BLaER1 treated with 17β-estradiol and CSF1 and Interleukin-3, amounts not matched to agents 10 nM and 100 nM (cell line): Measurements from ENCODE around the gene SLC38A2.

Experiments used
- H3K27ac ChIP-seq, 11 experiments: shearing (Covaris generic); formaldehyde crosslinking; 2 replicates each; pipeline ENCODE4 v1.8.1; 2022
- H3K27me3 ChIP-seq, 11 experiments: shearing (Covaris generic); formaldehyde crosslinking; 2 replicates each; pipeline ENCODE4 v1.8.1; 2022
- H3K36me3 ChIP-seq, 11 experiments: shearing (Covaris generic); formaldehyde crosslinking; 2 replicates each; pipeline ENCODE4 v1.8.1; 2022
- H3K4me1 ChIP-seq, 10 experiments: shearing (Covaris generic); formaldehyde crosslinking; 2 replicates each; pipeline ENCODE4 v1.8.1; 2022
- H3K4me2 ChIP-seq, 11 experiments: shearing (Covaris generic); formaldehyde crosslinking; 2 replicates each; pipeline ENCODE4 v1.8.1; 2022
- H3K4me3 ChIP-seq, 10 experiments: shearing (Covaris generic); formaldehyde crosslinking; 2 replicates each; pipeline ENCODE4 v1.8.1; 2022
- H3K9ac ChIP-seq, 11 experiments: shearing (Covaris generic); formaldehyde crosslinking; 2 replicates each; pipeline ENCODE4 v1.8.1; 2022
- H3K9me3 ChIP-seq, 11 experiments: shearing (Covaris generic); formaldehyde crosslinking; replicated peaks in 1 of 11; 2 replicates each; pipeline ENCODE4 v1.8.1; 2022
- H4K20me1 ChIP-seq, 11 experiments: shearing (Covaris generic); formaldehyde crosslinking; 2 replicates each; pipeline ENCODE4 v1.8.1; 2022
- Cebpa-rat ChIP-seq, 11 experiments: shearing (Covaris generic); IDR thresholded peaks; 2 replicates each; pipeline ENCODE4 v1.8.1; 2022

The SLC38A2 gene

GRCh38 chr12:46382964-46383653 lies 10.5 kb upstream of the SLC38A2 start:
- Histone ChIP-seq H3K27ac (peak overlapping the region; percentile 93 to 98 (median 96)), H3K9ac (peak overlapping the region; percentile 90 to 97 (median 93)), H3K9me3 (0 out of 22 replicates have a peak, but pooled peaks cover 0 to 4% (median 0%) of the 10 kb centered on the region in 11 experiments), H3K27me3 (no peaks in the 10 kb centered on the region), H3K36me3 (no peaks in the 10 kb centered on the region), H3K4me1 (peaks cover 46 to 55% (median 50%) of the 10 kb centered on the region in 10 experiments), H3K4me3 (peak overlapping the region; percentile 59 to 86 (median 75)), H4K20me1 (no peaks in the 10 kb centered on the region), H3K4me2 (peak overlapping the region; percentile 84 to 95 (median 89))
- no peak for TF ChIP-seq Cebpa-rat (IDR thresholded peaks at IDR 0.05)

GRCh38 chr12:46382408-46382963 lies 9.9 kb upstream of the SLC38A2 start:
- H3K4me2 ChIP-seq, result peak overlapping the region; percentile 76 to 88 (median 84)
- H3K27ac ChIP-seq, result peak overlapping the region; percentile 90 to 98 (median 96)
- peak overlapping the region; percentile 59 to 86 (median 75) for H3K4me3 ChIP-seq
- no peaks in the 10 kb centered on the region for H3K36me3 ChIP-seq
- H4K20me1 ChIP-seq, result no peaks in the 10 kb centered on the region
- H3K9ac ChIP-seq, result peak overlapping the region; percentile 90 to 97 (median 93)
- H3K4me1 ChIP-seq, result peaks cover 40 to 49% (median 44%) of the 10 kb centered on the region in 10 experiments
- no peaks in the 10 kb centered on the region for H3K27me3 ChIP-seq
- no peak for TF ChIP-seq Cebpa-rat (IDR thresholded peaks at IDR 0.05)
- H3K9me3 ChIP-seq, result 0 out of 22 replicates have a peak, but pooled peaks cover 0 to 4% (median 0%) of the 10 kb centered on the region in 11 experiments

- Histone ChIP-seq H3K4me3 (no peak overlapping the region), H3K4me2 (no peak overlapping the region), H3K36me3 (no peaks in the 10 kb centered on the region), H3K4me1 (peaks cover 24 to 33% (median 28%) of the 10 kb centered on the region in 10 experiments), H3K27ac (no peak overlapping the region), H3K9me3 (0 out of 22 replicates have a peak, but pooled peaks cover 0 to 4% (median 0%) of the 10 kb centered on the region in 11 experiments), H3K27me3 (no peaks in the 10 kb centered on the region), H4K20me1 (no peaks in the 10 kb centered on the region), H3K9ac (no peak overlapping the region)
- TF ChIP-seq Cebpa-rat (IDR thresholded peaks at IDR 0.05), result no peak
These were observed 8.3 kb upstream of the SLC38A2 start for GRCh38 chr12:46380881-46381280.

- no peaks in the 10 kb centered on the region for H3K27me3 ChIP-seq
- TF ChIP-seq Cebpa-rat (IDR thresholded peaks at IDR 0.05), result no peak
- H3K27ac ChIP-seq, result no peak overlapping the region
- H4K20me1 ChIP-seq, result no peaks in the 10 kb centered on the region
- no peak overlapping the region for H3K4me3 ChIP-seq
- H3K4me1 ChIP-seq, result peaks cover 17 to 26% (median 21%) of the 10 kb centered on the region in 10 experiments
- H3K36me3 ChIP-seq, result no peaks in the 10 kb centered on the region
- H3K9ac ChIP-seq, result no peak overlapping the region
- H3K4me2 ChIP-seq, result no peak overlapping the region
- H3K9me3 ChIP-seq, result 0 out of 22 replicates have a peak, but pooled peaks cover 0 to 4% (median 0%) of the 10 kb centered on the region in 11 experiments
These were observed 7.6 kb upstream of the SLC38A2 start for GRCh38 chr12:46380022-46380796.

- Histone ChIP-seq H3K9me3 (0 out of 22 replicates have a peak, but pooled peaks cover 0 to 4% (median 0%) of the 10 kb centered on the region in 11 experiments), H3K4me3 (no peak overlapping the region), H3K36me3 (no peaks in the 10 kb centered on the region), H3K27ac (no peak overlapping the region), H3K4me2 (no peak overlapping the region), H3K27me3 (no peaks in the 10 kb centered on the region), H3K9ac (no peak overlapping the region), H4K20me1 (no peaks in the 10 kb centered on the region), H3K4me1 (peaks cover 12 to 22% (median 18%) of the 10 kb centered on the region in 10 experiments)
- no peak for TF ChIP-seq Cebpa-rat (IDR thresholded peaks at IDR 0.05)
These were observed 6.8 kb upstream of the SLC38A2 start for GRCh38 chr12:46379352-46379751.

- no peak overlapping the region for H3K4me3 ChIP-seq
- no peak overlapping the region for H3K27ac ChIP-seq
- no peaks in the 10 kb centered on the region for H3K36me3 ChIP-seq
- no peaks in the 10 kb centered on the region for H3K27me3 ChIP-seq
- 0 out of 22 replicates have a peak, but pooled peaks cover 0 to 4% (median 0%) of the 10 kb centered on the region in 11 experiments for H3K9me3 ChIP-seq
- H3K4me1 ChIP-seq, result peaks cover 20 to 25% (median 23%) of the 10 kb centered on the region in 10 experiments
- TF ChIP-seq Cebpa-rat (IDR thresholded peaks at IDR 0.05), result no peak
- H4K20me1 ChIP-seq, result no peaks in the 10 kb centered on the region
- H3K9ac ChIP-seq, result no peak overlapping the region
- H3K4me2 ChIP-seq, result no peak overlapping the region
These were observed 6.0 kb upstream of the SLC38A2 start for GRCh38 chr12:46378530-46378929.

- Histone ChIP-seq H3K27me3 (no peaks in the 10 kb centered on the region), H3K9ac (no peak overlapping the region), H3K4me1 (peaks cover 20 to 27% (median 24%) of the 10 kb centered on the region in 10 experiments), H3K4me2 (no peak overlapping the region), H3K4me3 (no peak overlapping the region), H3K27ac (no peak overlapping the region), H4K20me1 (no peaks in the 10 kb centered on the region), H3K9me3 (0 out of 22 replicates have a peak, but pooled peaks cover 0 to 4% (median 0%) of the 10 kb centered on the region in 11 experiments), H3K36me3 (no peaks in the 10 kb centered on the region)
- TF ChIP-seq Cebpa-rat (IDR thresholded peaks at IDR 0.05), result no peak
These were observed 5.1 kb upstream of the SLC38A2 start for GRCh38 chr12:46377678-46378077.

GRCh38 chr12:46376579-46376978 lies 4.0 kb upstream of the SLC38A2 start:
- H3K4me2 ChIP-seq, result no peak overlapping the region
- H3K4me1 ChIP-seq, result peaks cover 13 to 21% (median 15%) of the 10 kb centered on the region in 10 experiments
- peaks cover 0 to 8% (median 6%) of the 10 kb centered on the region in 11 experiments; a peak in 12 of 22 replicates for H4K20me1 ChIP-seq
- no peak overlapping the region for H3K4me3 ChIP-seq
- no peak overlapping the region for H3K9ac ChIP-seq
- no peak for TF ChIP-seq Cebpa-rat (IDR thresholded peaks at IDR 0.05)
- no peak overlapping the region for H3K27ac ChIP-seq
- H3K9me3 ChIP-seq, result 0 out of 22 replicates have a peak, but pooled peaks cover 0 to 4% (median 0%) of the 10 kb centered on the region in 11 experiments
- H3K27me3 ChIP-seq, result no peaks in the 10 kb centered on the region
- no peaks in the 10 kb centered on the region for H3K36me3 ChIP-seq

- peak overlapping the region; percentile 87 to 98 (median 97); a peak in 18 of 22 replicates for H3K4me2 ChIP-seq
- no peaks in the 10 kb centered on the region for H3K9me3 ChIP-seq
- peaks cover 22 to 30% (median 24%) of the 10 kb centered on the region in 10 experiments for H3K4me1 ChIP-seq
- H3K36me3 ChIP-seq, result peaks cover 14 to 16% (median 15%) of the 10 kb centered on the region in 11 experiments
- H4K20me1 ChIP-seq, result peaks cover 15 to 25% (median 22%) of the 10 kb centered on the region in 11 experiments
- H3K27me3 ChIP-seq, result no peaks in the 10 kb centered on the region
- H3K9ac ChIP-seq, result no peak overlapping the region
- no peak for TF ChIP-seq Cebpa-rat (IDR thresholded peaks at IDR 0.05)
- no peak overlapping the region for H3K27ac ChIP-seq
- no peak overlapping the region for H3K4me3 ChIP-seq
These were observed 2.1 kb upstream of the SLC38A2 start for GRCh38 chr12:46374711-46375110.
